Smooth muscle cell (in vitro differentiated cells): ENCODE results near the gene RABAC1. TPM values are rescaled to one million over a fixed set of nuclear protein-coding genes. Genes with fewer than 3 reads are reported as not detected.
A peak's percentile ranks its signal among the peaks of the same experiment; 100 is the strongest.

Experiments
- DNase-seq: peaks from one replicate; lab custom pipeline; 2025; ENCODE audit not compliant: unreplicated experiment; lab: John Stamatoyannopoulos, UW
- H2AFZ ChIP-seq: fragments of 200-600 bp; sonication (generic); 2 replicates; pipeline ENCODE4 v1.6.0; 2016; ENCODE audit warnings: antibody characterized with exemption, low read depth, mild to moderate bottlenecking
- H3F3A ChIP-seq: fragments of 200-600 bp; sonication (generic); 2 replicates; pipeline ENCODE4 v1.6.0; 2017; ENCODE audit warnings: antibody characterized with exemption, low read depth
- H3K27ac ChIP-seq: fragments of 200-600 bp; sonication (generic); 2 replicates; pipeline ENCODE4 v1.5.1; 2016; ENCODE audit warnings: low read depth, mild to moderate bottlenecking
- H3K27me3 ChIP-seq: fragments of 200-600 bp; sonication (generic); 2 replicates; pipeline ENCODE4 v1.6.1; 2016; ENCODE audit warnings: low read depth, mild to moderate bottlenecking
- H3K36me3 ChIP-seq: fragments of 200-600 bp; sonication (generic); 2 replicates; pipeline ENCODE4 v1.5.1; 2016; ENCODE audit warnings: low read depth
- H3K4me1 ChIP-seq: fragments of 200-600 bp; sonication (generic); 2 replicates; pipeline ENCODE4 v1.5.1; 2016; ENCODE audit warnings: low read depth
- H3K4me2 ChIP-seq: fragments of 200-600 bp; sonication (generic); 2 replicates; pipeline ENCODE4 v1.6.0; 2016; ENCODE audit warnings: mild to moderate bottlenecking
- H3K4me3 ChIP-seq: fragments of 200-600 bp; sonication (generic); 2 replicates; pipeline ENCODE4 v1.5.1; 2016; ENCODE audit warnings: mild to moderate bottlenecking
- H3K79me2 ChIP-seq: fragments of 200-600 bp; sonication (generic); 2 replicates; pipeline ENCODE4 v1.6.0; 2016; ENCODE audit warnings: low read depth, mild to moderate bottlenecking
- H3K9ac ChIP-seq: fragments of 200-600 bp; sonication (generic); 2 replicates; pipeline ENCODE4 v1.6.0; 2016; ENCODE audit warnings: low read depth
- H3K9me3 ChIP-seq: fragments of 200-600 bp; sonication (generic); replicated peaks from 2 replicates; pipeline ENCODE4 v1.5.1; 2016; ENCODE audit warnings: low read depth
- H4K20me1 ChIP-seq: fragments of 200-600 bp; sonication (generic); 2 replicates; pipeline ENCODE4 v1.6.0; 2016; ENCODE audit warnings: low read depth
- WGBS: methylation state at CpG from one replicate; pipeline ENCODE4 v1.1.7; 2016; ENCODE audit warnings: low lambda C conversion rate; 5-methylcytosine and 5-hydroxymethylcytosine counted together
- polyA plus RNA-seq: library from polyadenylated mRNA; unstranded; fragments of >200 nt; fragmentation: Nextera tagmentation; extraction: Ambion mirVana; gene quantifications from 2 replicates; pipeline ENCODE4 v1.2.1, GENCODE V29; 2016
- total RNA-seq: library from RNA; depleted of rRNA; stranded (reverse); fragments of >200 nt; gene quantifications from 2 replicates; pipeline ENCODE4 v1.2.3, GENCODE V29; 2014
- TF ChIP-seq, protein P1 (sequence below): fragments of 200-600 bp; sonication (generic); IDR thresholded peaks from 2 replicates; pipeline ENCODE4 v1.5.1; 2017; ENCODE audit warnings: borderline replicate concordance, mild to moderate bottlenecking, antibody characterized with exemption; ENCODE audit not compliant: insufficient read depth, poor library complexity, severe bottlenecking

The RABAC1 gene
- total and polyA plus RNA-seq, 2 experiments from 2014 or later: 304 to 581 TPM

DNA sequence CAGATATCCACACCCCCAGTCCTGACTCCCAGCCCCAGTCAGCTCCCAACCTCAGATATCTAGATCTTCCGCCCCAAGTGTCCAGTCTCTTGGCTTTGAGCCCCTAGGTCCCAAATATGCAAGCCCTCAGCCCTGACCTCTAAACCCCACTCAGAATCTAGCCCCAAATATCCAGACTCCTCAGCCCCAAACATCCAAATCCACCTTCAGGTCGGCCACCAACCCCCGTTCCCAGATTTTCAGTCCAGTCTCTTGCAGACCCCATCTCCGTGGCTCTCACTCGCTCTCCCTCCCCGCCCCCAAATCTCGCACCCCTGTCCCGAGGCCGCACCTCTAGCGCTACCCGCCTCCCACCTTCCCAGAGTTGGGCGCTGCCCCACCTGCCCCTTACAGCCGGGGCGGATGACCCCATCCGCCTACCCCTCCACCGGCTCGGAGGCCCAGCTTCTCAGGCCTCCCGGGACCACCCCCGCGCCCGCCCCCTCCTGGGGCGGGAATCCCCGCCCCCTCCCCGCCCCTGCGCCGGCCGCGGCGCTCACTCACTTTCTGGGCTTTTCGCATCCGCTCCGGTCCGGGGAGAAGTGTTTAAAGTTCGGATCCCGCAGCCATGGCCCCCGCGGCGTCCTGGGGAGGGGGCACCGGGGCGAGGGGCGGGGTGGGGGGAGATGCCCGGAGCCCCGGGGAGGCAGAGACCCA is 31.5 kb downstream of the RABAC1 start:
- Histone ChIP-seq H3K9me3 (no peaks in the 10 kb centered on the region), H3F3A (no peaks in the 10 kb centered on the region), H3K27ac (no peak overlapping the region), H3K9ac (no peak overlapping the region), H3K4me1 (no peaks in the 10 kb centered on the region), H2AFZ (no peak overlapping the region), H3K4me3 (peak overlapping the region; percentile 61), H3K4me2 (peak overlapping the region; percentile 90), H3K36me3 (no peaks in the 10 kb centered on the region), H3K27me3 (peaks cover 94% of the 10 kb centered on the region), H3K79me2 (no peaks in the 10 kb centered on the region), H4K20me1 (peaks cover 5% of the 10 kb centered on the region)
- TF ChIP-seq, protein P1, sequence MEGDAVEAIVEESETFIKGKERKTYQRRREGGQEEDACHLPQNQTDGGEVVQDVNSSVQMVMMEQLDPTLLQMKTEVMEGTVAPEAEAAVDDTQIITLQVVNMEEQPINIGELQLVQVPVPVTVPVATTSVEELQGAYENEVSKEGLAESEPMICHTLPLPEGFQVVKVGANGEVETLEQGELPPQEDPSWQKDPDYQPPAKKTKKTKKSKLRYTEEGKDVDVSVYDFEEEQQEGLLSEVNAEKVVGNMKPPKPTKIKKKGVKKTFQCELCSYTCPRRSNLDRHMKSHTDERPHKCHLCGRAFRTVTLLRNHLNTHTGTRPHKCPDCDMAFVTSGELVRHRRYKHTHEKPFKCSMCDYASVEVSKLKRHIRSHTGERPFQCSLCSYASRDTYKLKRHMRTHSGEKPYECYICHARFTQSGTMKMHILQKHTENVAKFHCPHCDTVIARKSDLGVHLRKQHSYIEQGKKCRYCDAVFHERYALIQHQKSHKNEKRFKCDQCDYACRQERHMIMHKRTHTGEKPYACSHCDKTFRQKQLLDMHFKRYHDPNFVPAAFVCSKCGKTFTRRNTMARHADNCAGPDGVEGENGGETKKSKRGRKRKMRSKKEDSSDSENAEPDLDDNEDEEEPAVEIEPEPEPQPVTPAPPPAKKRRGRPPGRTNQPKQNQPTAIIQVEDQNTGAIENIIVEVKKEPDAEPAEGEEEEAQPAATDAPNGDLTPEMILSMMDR: no peak
- no peak for DNase-seq
- 8% methylated on average over 29 of the region's 43 CpGs for WGBS

DNA sequence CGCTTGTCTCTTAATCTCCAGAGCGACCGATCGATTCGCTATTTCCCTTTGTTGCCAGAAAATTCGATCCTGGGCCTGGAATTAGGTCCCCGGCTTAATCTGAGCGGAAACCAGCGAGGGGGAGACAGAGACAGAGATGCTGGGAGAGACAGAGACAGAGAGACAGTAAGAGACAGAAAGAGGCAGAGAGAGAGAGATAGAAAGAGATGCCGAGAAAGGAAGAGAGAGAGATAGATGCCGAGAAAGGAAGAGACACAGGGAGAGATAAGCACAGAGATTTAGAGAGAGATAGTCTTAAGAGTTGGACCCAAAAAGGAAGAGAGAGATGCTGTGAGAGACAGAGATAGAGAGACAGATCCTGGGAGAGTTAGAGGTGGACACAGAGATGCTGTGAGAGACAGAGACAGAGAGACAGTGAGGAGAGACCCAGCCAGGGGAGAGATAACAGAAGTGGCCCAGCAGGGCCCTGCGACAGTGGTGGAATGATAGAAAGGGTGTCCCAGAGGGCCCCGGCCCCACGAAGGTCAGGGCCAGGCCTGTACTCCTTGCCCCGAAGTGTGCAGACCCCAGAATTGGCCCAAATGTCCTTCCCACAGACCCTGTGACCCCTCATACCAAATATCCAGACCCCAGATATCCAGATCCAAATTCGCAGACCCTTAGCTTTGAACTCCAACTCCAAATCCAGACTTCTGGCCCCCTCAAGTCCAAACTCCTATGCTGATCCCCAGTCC is 32.2 kb downstream of the RABAC1 start:
- Histone ChIP-seq H3K9me3 (no peaks in the 10 kb centered on the region), H3K36me3 (no peaks in the 10 kb centered on the region), H3K79me2 (no peaks in the 10 kb centered on the region), H3K4me2 (no peak overlapping the region), H3K4me1 (no peaks in the 10 kb centered on the region), H3K4me3 (no peak overlapping the region), H3K27ac (no peak overlapping the region), H3K9ac (no peak overlapping the region), H3K27me3 (peaks cover 94% of the 10 kb centered on the region), H3F3A (no peaks in the 10 kb centered on the region), H2AFZ (no peak overlapping the region), H4K20me1 (peaks cover 5% of the 10 kb centered on the region)
- TF ChIP-seq, protein P1: no peak
- 58% methylated on average over 14 of the region's 16 CpGs for WGBS
- no peak for DNase-seq

DNA sequence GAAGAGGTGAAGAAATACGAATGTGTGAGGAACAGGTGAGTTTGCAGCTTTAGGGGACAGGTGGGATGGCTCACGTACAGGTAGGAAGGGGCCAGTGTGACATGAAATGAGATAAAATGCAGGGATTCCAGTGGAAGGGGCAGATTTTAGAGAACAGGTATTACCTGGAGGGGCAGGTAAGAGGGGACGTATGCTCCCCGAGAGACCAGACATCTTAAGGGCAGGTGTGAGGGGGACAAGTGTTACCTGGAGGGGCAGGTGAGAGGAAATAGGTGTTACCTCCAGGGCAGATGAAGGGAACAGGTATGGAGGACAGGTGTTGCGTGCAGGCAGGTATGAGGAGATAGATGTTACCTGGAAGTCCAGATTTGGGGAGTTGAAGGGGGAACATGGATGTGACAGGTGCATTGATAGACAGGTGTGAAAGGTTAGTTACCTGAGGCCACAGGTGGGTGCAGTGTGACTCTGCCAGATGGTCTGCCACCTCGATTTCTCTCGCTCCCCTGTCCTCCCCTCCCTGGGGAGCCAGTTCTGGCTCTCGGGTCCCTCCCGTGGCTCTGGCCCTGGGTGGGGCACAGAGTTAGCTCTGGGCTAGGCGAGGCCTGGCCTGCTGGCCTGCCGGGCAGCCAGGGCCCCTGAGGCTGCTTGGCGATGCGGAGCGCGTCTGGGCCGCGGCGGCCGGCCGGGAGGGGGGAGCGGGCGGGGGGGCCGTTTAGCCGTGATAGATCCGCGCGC is 32.9 kb downstream of the RABAC1 start:
- 48% methylated on average over 13 of the region's 27 CpGs for WGBS

More for the DNA sequence above, 32.9 kb downstream of the RABAC1 start:
- no peak overlapping the region for H3K27ac ChIP-seq
- TF ChIP-seq, protein P1: no peak
- H3K79me2 ChIP-seq: no peaks in the 10 kb centered on the region
- H3K4me1 ChIP-seq: no peaks in the 10 kb centered on the region
- H3K36me3 ChIP-seq: no peaks in the 10 kb centered on the region
- peaks cover 5% of the 10 kb centered on the region for H4K20me1 ChIP-seq
- no peak for DNase-seq
- no peak overlapping the region for H3K4me3 ChIP-seq
- H2AFZ ChIP-seq: no peak overlapping the region
- H3K9ac ChIP-seq: no peak overlapping the region
- H3K4me2 ChIP-seq: no peak overlapping the region
- H3F3A ChIP-seq: no peaks in the 10 kb centered on the region
- no peaks in the 10 kb centered on the region for H3K9me3 ChIP-seq
- peaks cover 94% of the 10 kb centered on the region for H3K27me3 ChIP-seq
